ENCODE results near the gene WDR49.

Gene WDR49

GRCh38 chr3:167609156-167609555 is 44.6 kb downstream of the WDR49 start:
- H3K27ac ChIP-seq (ENCODE audit: low read depth, low read length, poor library complexity, severe bottlenecking): no peak overlapping the region
- no peak overlapping the region for H3K9ac ChIP-seq (ENCODE audit: low read length)
- H3K79me2 ChIP-seq (ENCODE audit: insufficient read depth, low read length): no peaks in the 10 kb centered on the region
- H3K4me3 ChIP-seq (ENCODE audit: low read depth, low read length, poor library complexity, severe bottlenecking): no peak overlapping the region
- no peak overlapping the region for H3K4me2 ChIP-seq (ENCODE audit: low read length)
- H3K4me1 ChIP-seq (ENCODE audit: insufficient read depth, low read length, severe bottlenecking): no peaks in the 10 kb centered on the region
- no peaks in the 10 kb centered on the region for H3K27me3 ChIP-seq (ENCODE audit: insufficient read depth, low read length)
- TF ChIP-seq CTCF (IDR thresholded peaks at IDR 0.05; ENCODE audit: low read length) (no peak), EZH2 (IDR thresholded peaks at IDR 0.05; ENCODE audit: borderline replicate concordance, low read length) (no peak)
- H2AFZ ChIP-seq (ENCODE audit: low read length): no peak overlapping the region
- no peaks in the 10 kb centered on the region for H3K36me3 ChIP-seq (ENCODE audit: insufficient read depth, low read length)
- H3K9me3 ChIP-seq (ENCODE audit: low read length): no peaks in the 10 kb centered on the region
- no peaks in the 10 kb centered on the region for H3F3A ChIP-seq (ENCODE audit: insufficient read depth, low read length)
- no peaks in the 10 kb centered on the region for H4K20me1 ChIP-seq (ENCODE audit: insufficient read depth, low read length)
- H3K9me2 ChIP-seq (ENCODE audit: low read depth, low read length): no peaks in the 10 kb centered on the region

- no peaks in the 10 kb centered on the region for H3F3A ChIP-seq (ENCODE audit: insufficient read depth, low read length)
- TF ChIP-seq CTCF (IDR thresholded peaks at IDR 0.05; ENCODE audit: low read length) (no peak), EZH2 (IDR thresholded peaks at IDR 0.05; ENCODE audit: borderline replicate concordance, low read length) (no peak)
- H3K9me2 ChIP-seq (ENCODE audit: low read depth, low read length): no peaks in the 10 kb centered on the region
- no peaks in the 10 kb centered on the region for H3K9me3 ChIP-seq (ENCODE audit: low read length)
- no peaks in the 10 kb centered on the region for H3K79me2 ChIP-seq (ENCODE audit: insufficient read depth, low read length)
- H3K27ac ChIP-seq (ENCODE audit: low read depth, low read length, poor library complexity, severe bottlenecking): no peak overlapping the region
- H3K9ac ChIP-seq (ENCODE audit: low read length): no peak overlapping the region
- H3K27me3 ChIP-seq (ENCODE audit: insufficient read depth, low read length): no peaks in the 10 kb centered on the region
- no peak overlapping the region for H2AFZ ChIP-seq (ENCODE audit: low read length)
- H3K4me3 ChIP-seq (ENCODE audit: low read depth, low read length, poor library complexity, severe bottlenecking): no peak overlapping the region
- H3K36me3 ChIP-seq (ENCODE audit: insufficient read depth, low read length): no peaks in the 10 kb centered on the region
- no peak overlapping the region for H3K4me2 ChIP-seq (ENCODE audit: low read length)
- no peaks in the 10 kb centered on the region for H4K20me1 ChIP-seq (ENCODE audit: insufficient read depth, low read length)
- H3K4me1 ChIP-seq (ENCODE audit: insufficient read depth, low read length, severe bottlenecking): no peaks in the 10 kb centered on the region
These were observed 46.9 kb downstream of the WDR49 start for GRCh38 chr3:167606836-167607235.

- H3K9ac ChIP-seq (ENCODE audit: low read length): no peak overlapping the region
- H3K4me1 ChIP-seq (ENCODE audit: insufficient read depth, low read length, severe bottlenecking): no peaks in the 10 kb centered on the region
- no peaks in the 10 kb centered on the region for H3K9me3 ChIP-seq (ENCODE audit: low read length)
- H3K36me3 ChIP-seq (ENCODE audit: insufficient read depth, low read length): no peaks in the 10 kb centered on the region
- no peaks in the 10 kb centered on the region for H3K9me2 ChIP-seq (ENCODE audit: low read depth, low read length)
- no peak overlapping the region for H3K27ac ChIP-seq (ENCODE audit: low read depth, low read length, poor library complexity, severe bottlenecking)
- no peaks in the 10 kb centered on the region for H3K27me3 ChIP-seq (ENCODE audit: insufficient read depth, low read length)
- H2AFZ ChIP-seq (ENCODE audit: low read length): no peak overlapping the region
- H3K4me2 ChIP-seq (ENCODE audit: low read length): no peak overlapping the region
- no peaks in the 10 kb centered on the region for H4K20me1 ChIP-seq (ENCODE audit: insufficient read depth, low read length)
- no peak for TF ChIP-seq EZH2 (IDR thresholded peaks at IDR 0.05; ENCODE audit: borderline replicate concordance, low read length)
- no peak for TF ChIP-seq CTCF (IDR thresholded peaks at IDR 0.05; ENCODE audit: low read length)
- no peak overlapping the region for H3K4me3 ChIP-seq (ENCODE audit: low read depth, low read length, poor library complexity, severe bottlenecking)
- no peaks in the 10 kb centered on the region for H3K79me2 ChIP-seq (ENCODE audit: insufficient read depth, low read length)
- H3F3A ChIP-seq (ENCODE audit: insufficient read depth, low read length): no peaks in the 10 kb centered on the region
These were observed 47.9 kb downstream of the WDR49 start for GRCh38 chr3:167605871-167606270.
